NCI-H748 treated with DMSO at 0.1 percent for 48 hours (cell line): Measurements from ENCODE around the gene MICAL2.

Experiments used
- DNase-seq: peaks from one replicate; lab custom pipeline; 2025; lab: John Stamatoyannopoulos, UW

MICAL2 gene

GRCh38 chr11:12156301-12157140 is 46.1 kb downstream of the MICAL2 start:
- no peak for DNase-seq

- no peak for DNase-seq
Observed at GRCh38 chr11:12157241-12157661, 46.9 kb downstream of the MICAL2 start.

GRCh38 chr11:12158909-12159308 is 48.5 kb downstream of the MICAL2 start:
- no peak for DNase-seq

GRCh38 chr11:12159351-12160099 is 49.1 kb downstream of the MICAL2 start:
- no peak for DNase-seq

DNA sequence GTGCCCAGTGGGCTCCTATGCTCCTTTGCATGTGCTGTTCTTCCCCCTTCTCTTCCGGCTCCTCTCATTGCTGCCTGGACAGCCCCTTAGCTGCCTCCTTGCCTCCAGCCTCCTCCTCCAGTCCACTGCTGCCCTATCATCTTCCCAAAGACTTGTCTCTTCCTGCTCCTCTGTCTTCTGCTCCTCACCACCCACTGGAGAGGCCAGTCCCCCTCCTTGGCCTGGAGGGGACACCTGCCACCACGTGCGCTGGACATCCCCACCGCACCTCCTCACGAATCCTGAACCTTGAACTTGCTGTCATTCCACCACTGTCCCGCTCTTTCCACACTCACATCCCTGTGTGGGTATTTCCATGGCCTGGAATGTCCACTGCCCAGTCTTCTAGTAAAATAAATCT is 49.8 kb downstream of the MICAL2 start:
- no peak for DNase-seq

DNA sequence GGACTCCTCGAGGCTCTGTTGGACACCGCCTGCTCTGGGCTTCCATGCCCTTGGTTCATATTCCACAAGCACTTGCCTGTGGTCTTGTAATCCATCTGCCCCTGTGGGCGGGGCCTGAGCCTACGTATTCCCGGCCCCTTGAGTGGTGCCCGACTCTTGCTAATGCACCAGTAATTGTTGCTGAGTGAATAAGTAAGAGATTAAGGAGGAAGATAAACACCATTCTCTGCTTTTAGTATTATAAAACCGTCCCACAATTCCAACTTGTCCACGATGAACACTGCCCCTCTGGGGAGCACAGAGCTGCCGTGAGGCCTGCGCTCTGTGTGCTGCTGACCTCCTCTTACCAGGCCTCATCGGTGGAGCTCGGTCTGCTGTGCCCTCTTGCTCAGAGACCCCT is 50.3 kb downstream of the MICAL2 start:
- DNase-seq: no peak

- DNase-seq: no peak
Observed at GRCh38 chr11:12161137-12161536, 50.7 kb downstream of the MICAL2 start.

GRCh38 chr11:12161603-12162350 is 51.4 kb downstream of the MICAL2 start:
- DNase-seq: no peak

DNA sequence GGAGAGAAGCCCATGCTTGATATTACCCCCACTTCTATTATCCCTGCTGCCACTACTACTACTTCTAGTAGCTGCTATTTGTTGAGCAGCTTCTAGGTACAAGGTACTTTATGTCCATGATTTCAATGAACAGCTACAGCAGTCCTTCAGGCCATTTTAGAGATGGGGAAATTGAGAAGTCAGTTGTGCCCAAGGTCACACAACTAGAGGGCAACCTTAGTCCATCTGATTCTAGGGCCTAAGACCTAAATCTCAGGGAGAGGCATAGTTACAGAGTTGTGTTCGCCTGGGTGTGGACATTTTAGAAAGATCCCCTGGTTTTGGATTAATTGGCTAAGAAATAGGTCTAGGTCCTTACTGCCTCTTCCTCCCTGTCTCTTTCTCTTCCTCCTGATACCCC is 52.3 kb downstream of the MICAL2 start:
- DNase-seq: no peak

DNA sequence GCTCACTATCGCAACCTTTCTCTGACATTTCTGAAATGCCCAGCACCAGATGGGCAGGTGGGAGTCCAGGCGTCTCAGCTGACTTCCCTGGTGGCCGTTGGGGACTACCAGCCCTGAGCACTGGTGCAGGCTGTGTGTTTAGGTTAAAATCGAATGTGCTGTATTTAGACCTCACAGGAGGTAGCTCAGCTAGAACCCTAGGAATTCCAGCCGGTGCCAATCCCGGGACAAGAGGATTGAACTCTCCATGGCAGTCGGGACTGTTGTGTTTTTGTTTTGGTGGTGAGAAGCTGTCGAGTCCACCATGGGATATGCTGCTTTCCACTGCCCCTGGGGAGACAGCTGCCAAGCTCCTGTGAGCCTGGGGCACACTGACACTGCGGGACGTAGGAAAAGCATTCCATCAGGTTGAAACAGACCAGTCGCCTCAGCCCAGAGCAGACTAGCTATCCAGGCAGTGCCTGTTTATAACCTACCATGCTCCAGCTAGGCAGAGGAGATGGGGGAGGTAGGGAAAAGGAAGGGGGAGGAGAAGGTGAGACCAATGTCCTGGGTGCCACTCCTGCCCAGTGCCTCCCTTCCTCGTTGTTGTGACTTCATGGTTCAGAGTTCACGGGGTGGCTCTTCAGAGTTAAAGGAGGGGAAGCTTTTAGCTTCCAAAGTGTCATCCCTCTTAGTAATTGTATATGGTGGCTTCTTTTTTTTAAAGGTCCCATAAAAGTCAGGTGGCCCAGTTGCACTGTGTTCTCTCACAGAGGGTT is 53.0 kb downstream of the MICAL2 start:
- no peak for DNase-seq

DNA sequence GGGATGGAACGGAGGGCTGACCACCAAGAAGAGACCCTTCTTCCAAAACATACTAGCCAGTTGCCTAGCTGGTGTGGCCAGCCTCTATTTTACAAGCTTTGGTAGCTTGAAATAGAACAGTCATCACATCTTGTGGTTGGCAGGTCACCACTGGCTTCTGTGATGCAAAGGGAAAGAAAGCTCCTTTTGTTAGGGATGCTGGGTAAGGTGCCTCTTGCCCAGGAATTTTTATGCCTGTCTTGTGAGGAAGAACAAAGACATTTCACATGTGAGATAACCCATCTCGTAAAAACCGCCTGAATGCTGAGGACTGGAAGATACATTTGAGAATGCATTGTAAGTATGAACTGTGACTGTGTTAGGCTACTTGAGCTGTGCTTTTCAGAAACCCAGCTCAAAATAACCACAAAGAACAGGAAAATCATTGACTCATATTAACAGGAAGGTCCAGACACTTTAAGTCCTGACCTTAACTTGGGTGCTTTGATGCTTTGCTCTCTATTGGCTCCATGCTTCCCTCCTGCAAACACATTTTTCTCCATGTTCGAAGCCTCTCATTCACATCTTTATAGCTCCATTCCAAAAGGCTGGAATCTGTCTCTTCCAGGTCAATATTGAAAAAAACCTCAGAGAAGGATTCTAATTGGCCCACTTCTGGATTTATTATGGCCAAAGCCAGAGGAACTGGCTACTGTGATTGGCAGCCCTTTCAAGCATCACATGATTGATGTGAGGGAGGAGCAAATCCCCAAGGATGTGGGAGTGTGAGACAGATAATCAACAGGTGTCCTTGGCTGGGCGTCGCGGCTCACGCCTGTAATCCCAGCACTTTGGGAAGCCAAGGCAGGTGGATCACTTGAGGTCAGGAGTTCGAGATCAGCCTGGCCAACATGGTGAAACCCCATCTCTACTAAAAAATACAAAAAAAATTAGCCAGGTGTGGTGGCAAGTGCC is 53.9 kb downstream of the MICAL2 start:
- no peak for DNase-seq

DNA sequence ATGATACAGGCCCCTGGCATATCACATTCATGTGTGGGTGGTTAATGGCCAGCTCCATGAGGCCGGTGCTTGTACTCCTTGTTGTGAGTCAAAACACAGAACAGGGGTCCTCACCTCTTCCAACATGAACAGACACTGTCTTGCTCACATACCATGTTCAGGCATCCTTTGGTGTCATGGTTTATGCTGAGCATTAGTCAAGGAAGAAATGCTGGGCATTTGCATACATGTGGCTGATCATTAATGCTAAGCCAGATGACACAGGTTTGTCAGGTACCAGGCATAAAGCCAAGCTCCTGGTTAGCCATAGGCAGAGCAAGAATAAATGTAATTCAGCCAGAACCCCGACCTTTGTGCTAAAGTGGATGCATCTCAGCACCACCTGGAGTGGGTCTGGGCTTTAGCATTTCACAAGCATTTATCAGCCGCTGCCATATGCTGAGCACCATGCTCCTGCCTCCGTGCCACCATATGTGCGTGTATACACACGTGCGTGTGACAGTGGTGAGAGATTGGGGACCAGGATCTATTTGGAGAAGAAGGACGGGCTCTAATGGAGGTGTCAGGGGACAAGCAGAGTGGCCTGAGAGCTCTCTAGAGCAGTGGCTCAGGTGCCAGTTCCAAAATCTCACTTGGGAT is 55.0 kb downstream of the MICAL2 start:
- no peak for DNase-seq

DNA sequence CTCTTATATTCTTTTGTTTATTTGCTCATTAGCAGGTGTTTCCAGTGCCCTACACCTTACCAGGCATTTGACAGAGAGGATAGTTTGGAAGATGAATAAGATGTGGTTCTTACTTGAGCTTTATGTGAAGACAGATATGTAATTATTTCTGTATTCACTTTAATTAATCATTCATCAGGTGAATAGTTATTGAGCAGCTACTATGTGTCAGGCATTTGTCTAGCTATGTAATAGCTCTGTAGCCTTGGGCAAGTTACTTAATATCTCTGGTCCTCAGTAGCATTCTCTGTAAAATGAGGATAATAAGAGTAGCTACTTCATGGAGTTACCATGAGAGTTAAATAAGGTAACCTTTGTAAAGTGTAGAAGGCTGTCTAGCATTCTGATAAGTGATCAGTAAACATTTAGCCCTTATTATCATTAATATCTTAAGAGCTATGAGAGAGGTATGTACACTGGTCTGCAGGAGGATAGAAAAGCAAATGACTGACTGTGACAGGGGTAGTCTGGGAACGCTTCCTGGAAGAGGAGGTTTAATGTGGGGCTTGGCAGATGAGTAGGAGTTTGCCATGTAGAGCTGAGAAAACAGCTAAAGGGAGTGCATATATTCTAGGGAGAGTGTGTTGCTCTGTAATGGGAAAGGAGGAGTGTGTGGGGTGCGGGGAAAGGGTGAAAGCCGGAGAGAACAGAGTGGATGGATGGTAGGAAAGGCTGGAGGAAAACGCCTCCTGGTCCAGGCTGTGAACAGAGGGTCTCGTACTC is 56.1 kb downstream of the MICAL2 start:
- DNase-seq: no peak

GRCh38 chr11:12167061-12168000 is 56.9 kb downstream of the MICAL2 start:
- DNase-seq: peak; percentile 6

DNA sequence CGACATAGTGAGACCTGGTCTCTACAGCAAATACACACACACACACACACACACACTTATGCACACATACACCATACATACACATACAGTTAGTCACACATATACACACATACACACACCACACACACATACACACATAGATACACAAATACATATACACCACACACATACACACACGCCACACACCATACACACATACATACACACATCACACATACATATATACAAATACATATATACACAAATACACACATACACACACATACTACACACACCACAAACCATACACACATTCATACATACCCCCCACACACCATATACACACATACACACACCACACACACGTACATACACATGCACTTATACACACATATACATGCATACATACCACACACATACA is 57.7 kb downstream of the MICAL2 start:
- DNase-seq: no peak

- no peak for DNase-seq
Observed at GRCh38 chr11:12169822-12170221, 59.4 kb downstream of the MICAL2 start.

- no peak for DNase-seq
Observed at GRCh38 chr11:12170501-12170900, 60.1 kb downstream of the MICAL2 start.

DNA sequence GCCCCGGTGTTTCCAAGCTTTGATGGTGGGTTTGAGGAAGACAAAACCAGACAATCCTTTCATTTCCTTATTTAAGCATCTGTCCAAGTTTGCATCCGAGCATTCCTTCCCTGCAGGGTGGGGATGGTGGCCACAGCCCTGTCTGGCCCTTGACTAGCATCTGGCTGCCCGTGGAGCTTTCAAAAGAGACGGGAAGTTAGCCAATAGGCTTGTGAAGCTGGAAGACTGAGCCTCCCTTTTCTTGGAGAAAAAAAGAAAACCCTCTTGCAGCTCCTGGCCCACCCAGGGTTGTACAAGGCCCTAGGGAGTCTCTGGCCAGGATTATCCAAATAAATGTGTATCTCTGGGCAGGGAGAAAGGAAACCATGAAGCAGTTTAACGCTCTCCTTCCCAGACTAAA is 60.6 kb downstream of the MICAL2 start:
- no peak for DNase-seq
